AG04450 (cell line): ENCODE measurements around the gene CDC14B. TPM values are rescaled to one million over a fixed set of nuclear protein-coding genes. Genes with fewer than 3 reads are reported as not detected.

Experiments used
- CTCF ChIA-PET: fragments of 300-600, 350-600 bp; formaldehyde crosslinking; extraction: SDS; loops from one replicate; lab custom pipeline; 2022; ENCODE audit warnings: antibody characterized with exemption, inconsistent platforms; lab: Charles Lee
- POLR2A ChIA-PET: fragments of 350-600 bp; formaldehyde crosslinking; extraction: SDS; loops from one replicate; lab custom pipeline; 2021; ENCODE audit warnings: antibody characterized with exemption, inconsistent platforms; lab: Yijun Ruan, JAX
- DNase-seq: peaks from one replicate; pipeline ENCODE4 v3.0.0-alpha.2; 2011; ENCODE audit warnings: low read depth, low spot score
- H3K27ac ChIP-seq: one replicate; pipeline ENCODE4 v1.5.1; 2012; ENCODE audit warnings: low read depth, low read length, control low read depth
- H3K27me3 ChIP-seq: one replicate; pipeline ENCODE4 v1.6.0; 2012; ENCODE audit warnings: low read length; ENCODE audit not compliant: control insufficient read depth, insufficient read depth
- H3K4me3 ChIP-seq: 2 replicates; pipeline ENCODE4 v1.5.1; 2011; ENCODE audit warnings: mild to moderate bottlenecking, low read depth, low read length, control low read depth
- H3K9me3 ChIP-seq: 2 replicates; pipeline ENCODE4 v1.5.1; 2012; ENCODE audit warnings: low read length; ENCODE audit not compliant: control insufficient read depth, insufficient read depth
- CTCF ChIP-seq: IDR thresholded peaks from 2 replicates; pipeline ENCODE4 v1.5.1; 2011; ENCODE audit warnings: low read depth, low read length, control low read depth, inconsistent platforms
- polyA plus RNA-seq: library from polyadenylated mRNA; depleted of rRNA; stranded (reverse); fragments of >200 nt; gene quantifications from 2 replicates; pipeline ENCODE4 v1.2.3, GENCODE V29; 2011

Gene CDC14B
- polyA plus RNA-seq, 1 experiment, result 19.1 TPM

GRCh38 chr9:96565671-96566497 is 53.8 kb downstream of the CDC14B start:
- POLR2A ChIA-PET, result interaction anchor here (0.7 to 1.1 kb wide), 2 partner anchors 46 to 49 kb away, joined by 3 to 5 read pairs; no protein-coding TSS in a partner anchor

GRCh38 chr9:96564217-96564616 is 55.4 kb downstream of the CDC14B start:
- Histone ChIP-seq H3K27me3 (no peaks in the 10 kb centered on the region), H3K27ac (no peak overlapping the region), H3K9me3 (no peaks in the 10 kb centered on the region; the same call in 1 of the 2 replicates), H3K4me3 (no peak overlapping the region)
- POLR2A ChIA-PET, result no interaction called here
- DNase-seq, result no peak
- CTCF ChIA-PET, result no interaction called here
- no peak for TF ChIP-seq CTCF

More at GRCh38 chr9:96565671-96566497, 53.8 kb downstream of the CDC14B start:
- DNase-seq, result no peak
- Histone ChIP-seq H3K9me3 (no peaks in the 10 kb centered on the region; the same call in 1 of the 2 replicates), H3K27ac (no peak overlapping the region), H3K27me3 (no peaks in the 10 kb centered on the region), H3K4me3 (peak overlapping the region; percentile 63)
- CTCF ChIA-PET, result interaction anchor here (0.6 to 1.7 kb wide), 4 partner anchors 8 to 28 kb away, joined by 3 to 6 read pairs (median 4); no protein-coding TSS in a partner anchor
- TF ChIP-seq CTCF, result no peak

GRCh38 chr9:96559339-96559943 is 60.2 kb downstream of the CDC14B start:
- CTCF ChIA-PET, result no interaction called here
- no peak for TF ChIP-seq CTCF
- H3K27me3 ChIP-seq, result no peaks in the 10 kb centered on the region
- no peak overlapping the region for H3K4me3 ChIP-seq
- no peak for DNase-seq
- H3K27ac ChIP-seq, result no peak overlapping the region
- no peaks in the 10 kb centered on the region for H3K9me3 ChIP-seq
- POLR2A ChIA-PET, result no interaction called here

- Histone ChIP-seq H3K4me3 (no peak overlapping the region), H3K27ac (no peak overlapping the region), H3K27me3 (no peaks in the 10 kb centered on the region), H3K9me3 (no peaks in the 10 kb centered on the region)
- DNase-seq, result no peak
- TF ChIP-seq CTCF, result no peak
- ChIA-PET CTCF (interaction anchor here (0.8 kb wide), 1 partner anchor 8 kb away, joined by 4 read pairs; no protein-coding TSS in a partner anchor), POLR2A (no interaction called here)
Measured at GRCh38 chr9:96557921-96558320, 61.7 kb downstream of the CDC14B start.
